AG08395 (cell line): ENCODE results near the gene AK3.

ENCODE experiments used
- DNase-seq: peaks from one replicate; pipeline ENCODE4 v3.0.0; 2012; ENCODE audit warnings: mixed read lengths, low spot score

Gene AK3

GRCh38 chr9:4706021-4706420 is 35.0 kb downstream of the AK3 start:
- no peak for DNase-seq

GRCh38 chr9:4704129-4704528 is 36.9 kb downstream of the AK3 start:
- DNase-seq, result no peak

DNA sequence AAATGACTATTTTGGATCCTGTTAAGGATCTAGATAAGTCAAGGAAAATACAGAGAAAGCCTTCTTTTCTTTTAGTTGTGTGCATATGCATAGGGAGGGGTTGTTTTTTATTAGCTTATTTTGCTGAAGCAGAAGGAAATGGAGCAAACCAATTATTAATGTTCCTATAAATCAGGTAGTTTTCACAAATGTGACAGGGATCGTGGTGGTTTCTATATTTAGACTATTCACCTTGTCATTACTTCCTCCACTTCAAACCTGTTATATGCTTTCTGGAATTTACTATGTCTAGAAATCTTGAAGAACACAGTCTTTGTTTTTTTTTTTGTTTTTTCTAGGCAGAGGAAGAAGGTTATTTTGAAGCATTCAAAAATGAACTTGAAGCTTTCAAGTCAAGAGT is 39.5 kb downstream of the AK3 start:
- no peak for DNase-seq

GRCh38 chr9:4700932-4701331 is 40.1 kb downstream of the AK3 start:
- DNase-seq, result no peak

DNA sequence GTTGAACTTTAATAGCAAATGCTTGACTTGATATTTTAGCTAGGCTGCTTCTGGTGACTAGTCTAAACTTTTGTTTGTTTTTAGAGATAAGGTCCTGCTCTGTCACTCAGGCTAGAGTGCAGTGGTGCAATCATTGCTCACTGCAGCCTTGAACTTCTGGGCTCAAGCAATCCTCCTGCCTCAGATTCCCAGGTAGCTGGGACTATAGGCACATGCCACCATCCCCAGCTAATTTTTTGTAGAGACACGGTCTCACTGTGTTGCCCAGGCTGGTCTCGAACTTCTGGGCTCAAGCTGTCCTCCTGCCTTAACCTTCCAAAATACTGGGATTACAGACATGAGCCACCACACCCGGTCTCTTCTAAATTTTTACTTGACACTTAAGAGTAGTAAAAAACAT is 40.9 kb downstream of the AK3 start:
- DNase-seq, result no peak

- DNase-seq, result peak; percentile 64
These were observed 49.2 kb downstream of the AK3 start for GRCh38 chr9:4691795-4692194.

DNA sequence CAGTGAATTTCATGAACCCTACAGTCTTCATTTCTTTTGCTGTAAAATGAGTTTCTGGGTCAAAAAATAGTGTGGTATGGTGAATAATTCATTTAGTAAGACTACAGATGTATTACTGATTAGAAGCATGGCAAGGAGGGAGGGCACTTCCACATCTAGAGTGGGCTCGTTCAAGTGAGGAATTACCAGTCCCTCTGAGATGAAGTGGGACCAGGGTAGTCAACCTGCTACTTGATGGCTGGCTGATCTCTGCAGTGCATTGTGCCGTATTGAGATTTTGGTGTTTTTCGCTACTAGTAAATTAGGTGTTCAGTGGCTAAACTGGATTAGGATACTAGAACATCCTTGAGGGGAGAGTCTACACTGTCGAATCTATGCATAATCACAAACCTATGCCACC is 50.9 kb downstream of the AK3 start:
- DNase-seq, result no peak

GRCh38 chr9:4689687-4690104 is 51.3 kb downstream of the AK3 start:
- peak; percentile 17 for DNase-seq

- DNase-seq, result no peak
These were observed 52.0 kb downstream of the AK3 start for GRCh38 chr9:4689021-4689420.

DNA sequence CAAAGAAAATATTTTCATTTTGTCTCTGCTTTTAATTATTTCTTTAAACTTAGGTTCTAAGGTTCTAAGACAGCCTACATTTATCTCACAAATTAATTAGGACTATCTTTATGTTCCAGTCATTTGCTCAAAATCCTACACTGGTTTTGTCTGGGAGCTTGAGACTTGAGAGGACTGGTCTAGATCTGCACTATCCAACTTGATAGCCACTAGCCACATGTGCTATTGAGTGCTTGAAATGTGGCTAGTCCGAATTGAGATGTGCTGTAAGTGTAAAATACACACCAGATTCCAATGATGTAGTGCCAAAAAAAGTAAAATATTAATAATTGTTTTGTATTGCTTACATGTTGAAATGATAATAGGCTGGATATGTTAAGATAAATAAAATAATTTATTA is 54.4 kb downstream of the AK3 start:
- DNase-seq, result no peak

- no peak for DNase-seq
These were observed 54.9 kb downstream of the AK3 start for GRCh38 chr9:4686112-4686511.

GRCh38 chr9:4684820-4685219 is 56.2 kb downstream of the AK3 start:
- DNase-seq, result no peak

GRCh38 chr9:4680750-4681149 is 60.3 kb downstream of the AK3 start:
- DNase-seq, result peak; percentile 55

- no peak for DNase-seq
These were observed 60.9 kb downstream of the AK3 start for GRCh38 chr9:4680173-4680525.

GRCh38 chr9:4679268-4680172 is 61.5 kb downstream of the AK3 start, which contains the start of gene CDC37L1:
CDC37L1 (plus strand) TSS chr9:4679569; CDS start chr9:4679768, 199 bp downstream.
- peak; percentile 95 for DNase-seq

DNA sequence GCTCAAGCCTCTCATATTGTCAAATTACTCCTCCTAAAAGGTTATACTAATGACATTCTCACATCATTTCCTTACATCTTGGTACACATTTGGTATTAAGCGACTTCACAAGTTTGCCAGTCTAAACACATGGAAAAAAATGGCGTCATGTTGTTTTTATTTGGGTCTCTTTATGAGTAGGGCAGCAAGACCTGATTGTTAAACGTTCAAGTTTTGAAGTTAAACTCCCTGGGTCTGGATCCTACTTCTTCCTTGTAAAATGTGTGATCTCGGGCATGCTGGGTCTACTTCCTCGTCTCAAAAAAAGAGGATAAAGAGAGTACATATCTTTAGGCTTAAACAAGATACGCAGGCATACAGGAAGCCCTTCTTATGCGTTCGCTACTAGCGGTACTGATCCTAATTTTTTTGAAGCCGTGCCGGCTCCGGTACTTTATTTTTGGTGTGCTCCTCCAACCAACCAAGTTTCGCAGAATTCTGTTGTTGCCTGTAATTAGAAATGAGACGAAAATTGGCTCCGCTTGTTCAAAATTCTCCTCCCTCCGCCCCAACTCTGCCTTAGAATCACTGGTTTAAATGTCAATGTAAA is 62.2 kb downstream of the AK3 start:
- DNase-seq, result peak; percentile 3

GRCh38 chr9:4677392-4677791 is 63.6 kb downstream of the AK3 start:
- DNase-seq, result no peak

DNA sequence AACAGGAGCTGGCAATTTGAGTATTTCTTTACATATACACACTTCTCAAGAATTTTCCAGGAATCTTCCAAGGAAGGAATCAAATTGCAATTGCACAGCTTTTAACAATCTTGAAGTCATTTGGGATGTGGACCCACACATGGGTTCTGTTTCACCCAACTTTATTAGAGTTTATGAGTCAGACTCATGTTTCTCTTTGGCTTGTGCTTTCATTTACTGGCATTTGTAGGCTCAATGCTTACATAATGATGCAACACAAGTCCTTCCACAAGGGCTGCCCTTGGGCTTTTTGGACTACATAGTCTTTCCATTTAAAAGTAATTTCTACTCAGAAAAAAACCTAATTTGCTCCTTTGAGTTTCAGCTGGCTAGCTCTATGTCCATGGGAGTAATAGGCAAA is 66.2 kb downstream of the AK3 start:
- DNase-seq, result peak; percentile 77

- no peak for DNase-seq
These were observed 69.3 kb downstream of the AK3 start for GRCh38 chr9:4671737-4672136.

DNA sequence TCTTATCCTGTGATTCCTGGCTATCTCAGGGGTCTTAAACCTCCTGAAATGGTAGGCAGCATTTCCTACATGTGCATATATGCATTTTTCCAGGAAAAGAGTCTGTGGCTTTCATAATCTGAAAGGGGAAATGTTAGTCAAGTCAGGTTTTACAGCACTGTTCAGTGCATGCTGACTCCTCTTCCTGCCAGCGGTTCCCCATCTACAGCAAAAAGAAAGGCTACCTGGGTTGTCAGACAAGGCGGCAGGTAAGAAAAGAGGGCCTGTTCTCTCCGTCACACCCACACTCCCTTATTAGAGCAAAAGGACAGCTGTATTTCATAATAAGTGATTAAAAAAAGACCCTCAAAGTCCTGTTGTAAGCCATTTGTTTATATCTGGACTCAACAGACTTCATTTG is 70.4 kb downstream of the AK3 start:
- no peak for DNase-seq

DNA sequence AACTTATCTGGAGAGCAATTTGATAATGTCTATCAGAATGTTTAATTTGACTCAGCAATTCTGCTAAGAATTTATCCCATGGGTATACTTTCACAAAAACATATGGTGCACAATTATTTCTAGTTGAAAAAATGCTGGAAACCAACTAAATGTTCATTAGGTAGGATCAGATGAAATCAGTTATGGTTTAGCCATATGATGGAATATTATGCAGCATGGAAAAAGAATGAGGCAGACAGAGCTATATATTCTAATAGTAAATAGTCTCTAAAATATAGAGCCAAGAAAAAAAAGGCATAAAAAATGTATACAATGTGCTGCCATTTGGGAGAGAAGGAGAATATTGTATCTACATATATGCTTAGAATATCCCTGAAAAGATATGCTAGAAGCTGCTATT is 71.1 kb downstream of the AK3 start:
- DNase-seq, result no peak

DNA sequence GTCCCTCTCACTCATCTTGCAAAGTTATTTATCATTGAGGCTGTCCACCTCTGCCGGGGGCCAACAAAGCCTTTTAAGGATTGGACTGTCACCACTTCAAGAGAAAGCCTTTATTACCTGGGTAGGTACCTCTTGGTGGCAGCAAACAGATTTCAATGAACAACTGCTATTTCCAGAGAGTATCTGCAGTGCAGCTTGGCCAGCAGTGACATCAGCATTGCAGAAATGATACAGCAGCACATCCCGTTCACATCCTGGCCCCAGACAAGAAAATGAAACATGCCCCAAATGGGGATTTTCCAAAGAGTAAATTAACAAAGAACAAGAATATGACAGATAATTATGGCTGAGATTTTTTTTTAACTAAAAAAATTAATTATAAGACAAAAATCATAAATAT is 72.4 kb downstream of the AK3 start:
- DNase-seq, result no peak

DNA sequence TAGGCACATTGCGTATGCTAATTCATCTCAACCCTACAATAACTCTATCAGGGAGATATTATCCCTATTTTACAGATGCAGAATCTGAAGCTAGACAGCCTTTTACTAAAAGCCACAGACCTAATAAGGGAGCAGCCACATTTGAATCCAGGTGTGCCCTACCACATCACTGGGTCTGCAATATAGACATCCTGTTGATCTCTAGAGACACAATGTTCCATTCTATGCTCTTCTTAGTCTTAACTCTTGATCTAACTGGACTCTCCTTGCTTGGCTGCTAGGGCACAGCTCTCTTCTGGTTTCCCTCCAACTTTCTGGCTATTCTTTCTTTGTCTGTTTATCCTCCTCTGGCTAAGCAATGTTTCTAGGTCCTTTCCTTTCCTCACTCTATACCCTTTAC is 73.3 kb downstream of the AK3 start:
- no peak for DNase-seq
